Measurements from ENCODE around the gene SNX9. TPM values are rescaled to one million over a fixed set of nuclear protein-coding genes. Genes with fewer than 3 reads are reported as not detected.

Gene SNX9
- total and polyA plus RNA-seq, 12 donors, result 18.8 to 39.7 (median 31.2) TPM

- Histone ChIP-seq H3K36me3 (no peaks in the 10 kb centered on the region), H3K4me1 (peaks cover 0 to 29% (median 22%) of the 10 kb centered on the region in 9 donors), H3K27ac (peak overlapping the region in 8 of 10 donors; percentile 25 to 83 (median 70)), H3K4me3 (no peak overlapping the region), H3K9me3 (peaks cover 0 to 19% (median 4%) of the 10 kb centered on the region in 11 donors), H3K27me3 (no peaks in the 10 kb centered on the region)
- intact Hi-C loops (cut with DNase I), result no loop called here
- ATAC-seq (no peak), DNase-seq (no peak)
- no peak for TF ChIP-seq CTCF (IDR thresholded peaks at IDR 0.05)
Observed at GRCh38 chr6:157812425-157813171, 10.4 kb upstream of the SNX9 start.

GRCh38 chr6:157813191-157813590 is 9.9 kb upstream of the SNX9 start:
- WGBS, 2 donors, result 74 to 75% methylated on average over 5 of the region's 5 CpGs
- intact Hi-C loops (cut with DNase I), result no loop called here
- Histone ChIP-seq H3K27ac (peak overlapping the region; percentile 4 to 83 (median 65)), H3K27me3 (no peaks in the 10 kb centered on the region), H3K36me3 (no peaks in the 10 kb centered on the region), H3K4me3 (no peak overlapping the region), H3K9me3 (peaks cover 0 to 15% (median 4%) of the 10 kb centered on the region in 11 donors), H3K4me1 (peaks cover 0 to 29% (median 22%) of the 10 kb centered on the region in 9 donors)
- peak; percentile 79 to 92 (median 82) for ATAC-seq
- peak; percentile 25 to 61 for DNase-seq
- TF ChIP-seq CTCF (IDR thresholded peaks at IDR 0.05), result no peak

GRCh38 chr6:157813750-157814455 is 9.1 kb upstream of the SNX9 start:
- 58% methylated on average over 5 of the region's 5 CpGs for WGBS, 2 donors

More at GRCh38 chr6:157813750-157814455, 9.1 kb upstream of the SNX9 start:
- H3K27ac ChIP-seq, result peak overlapping the region; percentile 9 to 83 (median 65)
- TF ChIP-seq CTCF (IDR thresholded peaks at IDR 0.05), result no peak
- no peaks in the 10 kb centered on the region for H3K27me3 ChIP-seq
- H3K9me3 ChIP-seq, result peaks cover 0 to 8% (median 0%) of the 10 kb centered on the region in 11 donors
- H3K36me3 ChIP-seq, result no peaks in the 10 kb centered on the region
- peaks cover 0 to 29% (median 22%) of the 10 kb centered on the region in 9 donors for H3K4me1 ChIP-seq
- ATAC-seq (peak; percentile 61 to 86 (median 80)), DNase-seq (no peak)
- intact Hi-C loops (cut with DNase I), result no loop called here
- H3K4me3 ChIP-seq, result no peak overlapping the region

Data from heart right ventricle (tissue), 16 donors.